Measurements from ENCODE around the gene SMARCD2. TPM values are rescaled to one million over a fixed set of nuclear protein-coding genes. Genes with fewer than 3 reads are reported as not detected.
"Not testable (repeated sequence)": the region's sequence is repeated elsewhere in the genome, so short reads cannot be mapped to it uniquely, and the experiment has no call there.

SMARCD2 gene
- total RNA-seq, 2 experiments from 2014 or later: 102 to 111 TPM

- Histone ChIP-seq H3K4me3 (ENCODE audit: low read length) (no peak within 1 kb of the TSS), H3K27ac (ENCODE audit: low read depth in 1 of 2, low read length in 2 of 2) (no peak within 1 kb of the TSS), H3K9me3 (ENCODE audit: control insufficient read depth in 1 of 2, insufficient read depth in 1 of 2, low read length in 2 of 2) (no peaks in the 10 kb centered on the region), H3K4me1 (ENCODE audit: insufficient read depth, low read length) (peaks cover 3% of the 10 kb centered on the region), H3K36me3 (ENCODE audit: insufficient read depth, low read length) (no peaks in the 10 kb centered on the region), H3K27me3 (ENCODE audit: control insufficient read depth in 1 of 2, insufficient read depth in 2 of 2, low read length in 2 of 2) (no peaks in the 10 kb centered on the region)
- peak; percentile 99 for ATAC-seq (ENCODE audit: poor library complexity)
- no peaks in the 10 kb centered on the region for H3K27me3 Mint-ChIP-seq
- TF ChIP-seq CTCF (IDR thresholded peaks at IDR 0.05): peak; percentile 47
- H3K27ac Mint-ChIP-seq: no peak within 1 kb of the TSS
- no peak within 1 kb of the TSS for H3K4me3 Mint-ChIP-seq
- DNase-seq: peak; percentile 33 to 81 (median 58)
- no peaks in the 10 kb centered on the region for H3K4me1 Mint-ChIP-seq (ENCODE audit: low read depth)
- CTCF ChIA-PET: interaction anchor here (1.1 kb wide), 1 partner anchor 43 kb away, joined by 3 read pairs; no protein-coding TSS in a partner anchor
- intact Hi-C loops (cut with DNase I, micrococcal nuclease): no loop called here
- H3K36me3 Mint-ChIP-seq (ENCODE audit: low read depth): no peaks in the 10 kb centered on the region
- POLR2A ChIA-PET: no interaction called here
- H3K9me3 Mint-ChIP-seq: no peaks in the 10 kb centered on the region
Measured at GRCh38 chr17:63881935-63882601, 39.6 kb upstream of the SMARCD2 start, which contains the start of gene GH2. TSS of gene GH2 (minus strand) at chr17:63881944. CDS start at chr17:63881801, 143 bp downstream.

- CTCF ChIA-PET: interaction anchor here (1.1 kb wide), 1 partner anchor 44 kb away, joined by 3 read pairs; no protein-coding TSS in a partner anchor
- POLR2A ChIA-PET; H3K27ac Mint-ChIP-seq; intact Hi-C loops (cut with DNase I, micrococcal nuclease); H3K4me1 Mint-ChIP-seq (ENCODE audit: low read depth); ATAC-seq (ENCODE audit: poor library complexity); H3K4me1 ChIP-seq (ENCODE audit: insufficient read depth, low read length); H3K36me3 ChIP-seq (ENCODE audit: insufficient read depth, low read length); H3K4me3 Mint-ChIP-seq; H3K36me3 Mint-ChIP-seq (ENCODE audit: low read depth); H3K9me3 ChIP-seq (ENCODE audit: control insufficient read depth in 1 of 2, insufficient read depth in 1 of 2, low read length in 2 of 2); H3K27ac ChIP-seq (ENCODE audit: low read depth in 1 of 2, low read length in 2 of 2); H3K4me3 ChIP-seq (ENCODE audit: low read length); H3K9me3 Mint-ChIP-seq; H3K27me3 ChIP-seq (ENCODE audit: control insufficient read depth in 1 of 2, insufficient read depth in 2 of 2, low read length in 2 of 2); H3K27me3 Mint-ChIP-seq; DNase-seq: not testable (repeated sequence)
Measured at GRCh38 chr17:63881337-63881736, 38.9 kb upstream of the SMARCD2 start.

GRCh38 chr17:63880706-63881105 is 38.2 kb upstream of the SMARCD2 start:
- no peaks in the 10 kb centered on the region for H3K36me3 Mint-ChIP-seq (ENCODE audit: low read depth)
- no peaks in the 10 kb centered on the region for H3K27me3 ChIP-seq (ENCODE audit: control insufficient read depth in 1 of 2, insufficient read depth in 2 of 2, low read length in 2 of 2)
- H3K9me3 ChIP-seq (ENCODE audit: control insufficient read depth in 1 of 2, insufficient read depth in 1 of 2, low read length in 2 of 2): no peaks in the 10 kb centered on the region
- ChIA-PET CTCF (no interaction called here), POLR2A (no interaction called here)
- no peak for TF ChIP-seq CTCF (IDR thresholded peaks at IDR 0.05)
- no peaks in the 10 kb centered on the region for H3K9me3 Mint-ChIP-seq
- no peak for ATAC-seq (ENCODE audit: poor library complexity)
- H3K27me3 Mint-ChIP-seq: no peaks in the 10 kb centered on the region
- H3K4me3 ChIP-seq (ENCODE audit: low read length): no peak overlapping the region
- H3K4me1 Mint-ChIP-seq (ENCODE audit: low read depth): no peaks in the 10 kb centered on the region
- intact Hi-C loops (cut with DNase I, micrococcal nuclease): no loop called here
- no peak overlapping the region for H3K4me3 Mint-ChIP-seq
- peaks cover 3% of the 10 kb centered on the region for H3K4me1 ChIP-seq (ENCODE audit: insufficient read depth, low read length)
- H3K27ac ChIP-seq (ENCODE audit: low read depth in 1 of 2, low read length in 2 of 2): no peak overlapping the region
- H3K27ac Mint-ChIP-seq: no peak overlapping the region
- H3K36me3 ChIP-seq (ENCODE audit: insufficient read depth, low read length): no peaks in the 10 kb centered on the region
- DNase-seq: no peak

- H3K36me3 ChIP-seq (ENCODE audit: insufficient read depth, low read length); H3K9me3 ChIP-seq (ENCODE audit: control insufficient read depth in 1 of 2, insufficient read depth in 1 of 2, low read length in 2 of 2); H3K4me1 Mint-ChIP-seq (ENCODE audit: low read depth); POLR2A ChIA-PET; intact Hi-C loops (cut with DNase I, micrococcal nuclease); DNase-seq; H3K4me1 ChIP-seq (ENCODE audit: insufficient read depth, low read length); H3K27ac ChIP-seq (ENCODE audit: low read depth in 1 of 2, low read length in 2 of 2); H3K4me3 ChIP-seq (ENCODE audit: low read length); H3K9me3 Mint-ChIP-seq; H3K36me3 Mint-ChIP-seq (ENCODE audit: low read depth); H3K4me3 Mint-ChIP-seq; CTCF ChIA-PET; H3K27ac Mint-ChIP-seq; H3K27me3 Mint-ChIP-seq; H3K27me3 ChIP-seq (ENCODE audit: control insufficient read depth in 1 of 2, insufficient read depth in 2 of 2, low read length in 2 of 2); ATAC-seq (ENCODE audit: poor library complexity): not testable (repeated sequence)
Measured at GRCh38 chr17:63878413-63878812, 35.9 kb upstream of the SMARCD2 start.

GRCh38 chr17:63874693-63875092 is 32.2 kb upstream of the SMARCD2 start:
- intact Hi-C loops (cut with DNase I, micrococcal nuclease); H3K27ac Mint-ChIP-seq; POLR2A ChIA-PET; ATAC-seq (ENCODE audit: poor library complexity); H3K9me3 ChIP-seq (ENCODE audit: control insufficient read depth in 1 of 2, insufficient read depth in 1 of 2, low read length in 2 of 2); H3K36me3 Mint-ChIP-seq (ENCODE audit: low read depth); H3K4me3 Mint-ChIP-seq; H3K27ac ChIP-seq (ENCODE audit: low read depth in 1 of 2, low read length in 2 of 2); H3K4me1 Mint-ChIP-seq (ENCODE audit: low read depth); H3K27me3 Mint-ChIP-seq; H3K36me3 ChIP-seq (ENCODE audit: insufficient read depth, low read length); DNase-seq; CTCF ChIA-PET; H3K4me3 ChIP-seq (ENCODE audit: low read length); H3K27me3 ChIP-seq (ENCODE audit: control insufficient read depth in 1 of 2, insufficient read depth in 2 of 2, low read length in 2 of 2); H3K4me1 ChIP-seq (ENCODE audit: insufficient read depth, low read length); H3K9me3 Mint-ChIP-seq: not testable (repeated sequence)

- intact Hi-C loops (cut with DNase I, micrococcal nuclease); H3K4me3 Mint-ChIP-seq; H3K4me1 Mint-ChIP-seq (ENCODE audit: low read depth); H3K9me3 ChIP-seq (ENCODE audit: control insufficient read depth in 1 of 2, insufficient read depth in 1 of 2, low read length in 2 of 2); H3K36me3 Mint-ChIP-seq (ENCODE audit: low read depth); POLR2A ChIA-PET; ATAC-seq (ENCODE audit: poor library complexity); H3K27me3 Mint-ChIP-seq; H3K27me3 ChIP-seq (ENCODE audit: control insufficient read depth in 1 of 2, insufficient read depth in 2 of 2, low read length in 2 of 2); H3K4me1 ChIP-seq (ENCODE audit: insufficient read depth, low read length); DNase-seq; H3K36me3 ChIP-seq (ENCODE audit: insufficient read depth, low read length); CTCF ChIA-PET; H3K9me3 Mint-ChIP-seq; H3K27ac Mint-ChIP-seq; H3K27ac ChIP-seq (ENCODE audit: low read depth in 1 of 2, low read length in 2 of 2); H3K4me3 ChIP-seq (ENCODE audit: low read length): not testable (repeated sequence)
Measured at GRCh38 chr17:63874061-63874626, 31.7 kb upstream of the SMARCD2 start.

Data from CD4-positive, alpha-beta T cell (primary cell).